Measurements from ENCODE around the gene C19orf67. TPM values are rescaled to one million over a fixed set of nuclear protein-coding genes. Genes with fewer than 3 reads are reported as not detected.
A peak's percentile ranks its signal among the peaks of the same experiment; 100 is the strongest.

C19orf67 gene
- total and polyA plus RNA-seq, 2 of the 4 experiments (the other 2 are of a cell fraction) = not detected

DNA sequence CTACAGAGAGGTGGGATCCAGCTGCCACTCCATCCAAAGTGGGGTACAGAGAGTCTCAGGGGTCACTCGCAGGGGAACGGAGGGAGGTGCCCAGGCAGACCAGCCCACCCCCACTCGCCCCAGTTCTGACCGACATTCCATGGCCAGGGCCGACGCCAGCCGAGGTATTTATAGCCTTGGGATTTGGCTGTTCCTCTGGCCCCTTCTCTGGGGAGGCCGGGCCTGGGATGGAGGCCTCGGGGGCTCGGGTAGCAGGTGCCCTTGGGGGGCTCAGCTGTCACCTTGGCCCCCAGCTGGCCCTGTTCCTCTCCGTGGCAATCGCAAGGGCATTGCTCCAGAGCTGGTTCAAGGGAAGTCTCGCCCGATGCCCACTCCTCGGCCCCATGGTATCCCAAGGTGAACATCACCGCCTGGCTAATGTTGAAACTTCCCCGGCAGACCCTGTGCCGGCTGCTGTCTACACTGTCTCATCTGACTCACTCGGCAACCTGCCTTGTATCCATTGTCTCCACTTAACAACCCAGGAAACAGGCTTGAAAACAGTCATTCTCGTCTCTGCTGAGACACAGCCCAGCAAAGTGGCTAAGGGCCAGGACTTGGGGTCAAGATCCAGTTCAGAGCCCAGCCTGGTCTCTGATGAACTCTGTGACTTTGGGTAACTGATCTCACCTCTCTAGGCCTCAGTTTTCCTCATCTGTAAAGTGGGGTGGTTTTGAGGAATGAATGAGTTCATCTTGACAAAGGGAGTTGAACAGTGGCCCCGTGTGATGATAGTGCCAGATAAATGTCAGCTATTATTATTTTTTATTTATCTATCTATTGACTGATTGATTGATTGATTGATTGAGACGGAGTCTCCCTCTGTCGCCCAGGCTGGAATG lies 22.2 kb upstream of the C19orf67 start:
- intact Hi-C loops (cut with micrococcal nuclease) (no loop called here), dilution Hi-C loops (cut with HindIII; ENCODE audit: low sequenced_read_pairs, unreplicated experiment) (no loop called here), in situ Hi-C loops (cut with MboI; ENCODE audit: low sequenced_read_pairs) (no loop called here)
- Histone ChIP-seq H4K91ac (ENCODE audit: insufficient read depth, low read depth, low read length) (no peak overlapping the region), H3K4ac (ENCODE audit: low read depth, low read length) (no peak overlapping the region), H2BK20ac (ENCODE audit: low read depth, low read length) (no peak overlapping the region), H3K27me3 (ENCODE audit: control insufficient read depth, insufficient read depth, low read length) (no peaks in the 10 kb centered on the region), H3K79me1 (ENCODE audit: low read depth in 1 of 2, low read length in 2 of 2) (peaks cover 5 to 40% of the 10 kb centered on the region in 2 experiments; a peak in 2 of 4 replicates), H3K23ac (ENCODE audit: low read depth, low read length) (no peak overlapping the region), H2AK5ac (ENCODE audit: low read depth, low read length) (no peak overlapping the region), H4K8ac (ENCODE audit: low read depth in 2 of 2, low read length in 2 of 2) (no peak overlapping the region), H3K9me1 (ENCODE audit: insufficient read depth, low read length) (0 out of 2 replicates have a peak, but pooled peaks cover under 1% of the 10 kb centered on the region), H2AFZ (replicated peaks; ENCODE audit: low read length, poor library complexity) (no peak overlapping the region), H3K4me2 (ENCODE audit: low read depth, low read length) (no peak overlapping the region), H3K36me3 (ENCODE audit: control insufficient read depth, insufficient read depth, low read length) (peaks cover 17% of the 10 kb centered on the region), H4K20me1 (ENCODE audit: insufficient read depth, low read length) (no peaks in the 10 kb centered on the region; the same call in 1 of the 2 replicates), H2BK15ac (ENCODE audit: low read depth, low read length) (no peak overlapping the region), H4K5ac (ENCODE audit: low read depth, low read length) (no peak overlapping the region), H3K4me3 (ENCODE audit: insufficient read depth, low read depth, low read length) (no peak overlapping the region), H2AK9ac (replicated peaks; ENCODE audit: low read depth, low read length, poor library complexity) (no peak overlapping the region), H3K9ac (ENCODE audit: low read depth, low read length) (no peak overlapping the region), H3K14ac (replicated peaks; ENCODE audit: low read depth, low read length) (no peak overlapping the region), H2BK120ac (ENCODE audit: low read depth, low read length) (no peak overlapping the region), H3K27ac (ENCODE audit: insufficient read depth, low read length) (no peak overlapping the region), H3K4me1 (ENCODE audit: control insufficient read depth, insufficient read depth, low read length) (peaks cover 4% of the 10 kb centered on the region; the same call in 1 of the 2 replicates), H3K9me3 (ENCODE audit: control insufficient read depth, insufficient read depth, low read length) (no peaks in the 10 kb centered on the region), H3K18ac (ENCODE audit: low read depth, low read length) (no peak overlapping the region), H2BK5ac (ENCODE audit: low read depth, low read length, poor library complexity, severe bottlenecking) (no peak overlapping the region), H3K56ac (ENCODE audit: extremely low read depth, insufficient read depth, low read length) (no peak overlapping the region)
- WGBS, 2 experiments (ENCODE audit: extremely low coverage in 2 of 2, insufficient read length in 1 of 2) = 96% methylated on average over 15 of the region's 23 CpGs; no CpG with 5 or more reads in 1 of the 2 experiments
- no peak for DNase-seq
- no peak for TF ChIP-seq RFX5 (IDR thresholded peaks at IDR 0.05; ENCODE audit: low read depth, low read length)
- TF ChIP-seq RCOR1 (IDR thresholded peaks at IDR 0.05; ENCODE audit: insufficient replicate concordance, low read length) = peak; percentile 21
- TF ChIP-seq MAZ (IDR thresholded peaks at IDR 0.05; ENCODE audit: borderline replicate concordance, low read depth, low read length) = no peak
- POLR2A ChIA-PET (ENCODE audit: unreplicated experiment) = no interaction called here
- CTCF ChIA-PET = no interaction called here
- ATAC-seq (ENCODE audit: low read depth) = no peak
- no TSS peak for BruUV-seq (replicated peaks)

All from IMR-90 (cell line).